Measurements from ENCODE around the gene FLOT1.
"Not testable (repeated sequence)": the region's sequence is repeated elsewhere in the genome, so short reads cannot be mapped to it uniquely, and the experiment has no call there.

Gene FLOT1

GRCh38 chr6:30747300-30747687 is 4.8 kb upstream of the FLOT1 start:
- DNase-seq (ENCODE audit: low read depth): no peak

- peak; percentile 51 for DNase-seq (ENCODE audit: low read depth)
These were observed 1.7 kb upstream of the FLOT1 start, which contains the start of gene IER3 for GRCh38 chr6:30744054-30744805. Gene IER3 (minus strand): TSS chr6:30744547. CDS start chr6:30744518, 29 bp downstream.

- no peak for DNase-seq (ENCODE audit: low read depth)
These were observed 889 bp upstream of the FLOT1 start for GRCh38 chr6:30743099-30744053.

- DNase-seq (ENCODE audit: low read depth): no peak
These were observed 635 bp downstream of the FLOT1 start for GRCh38 chr6:30741789-30742315.

GRCh38 chr6:30741063-30741779 is 1.3 kb downstream of the FLOT1 start:
- DNase-seq (ENCODE audit: low read depth): no peak

- DNase-seq (ENCODE audit: low read depth): no peak
These were observed 2.0 kb downstream of the FLOT1 start for GRCh38 chr6:30740540-30740870.

GRCh38 chr6:30738532-30738931 is 4.0 kb downstream of the FLOT1 start:
- no peak for DNase-seq (ENCODE audit: low read depth)

- no peak for DNase-seq (ENCODE audit: low read depth)
These were observed 6.7 kb downstream of the FLOT1 start for GRCh38 chr6:30735668-30736314.

GRCh38 chr6:30732237-30732943 is 10.1 kb downstream of the FLOT1 start:
- DNase-seq (ENCODE audit: low read depth): no peak

GRCh38 chr6:30730601-30731435 is 11.7 kb downstream of the FLOT1 start:
- DNase-seq (ENCODE audit: low read depth): peak; percentile 71

- DNase-seq (ENCODE audit: low read depth): no peak
These were observed 14.4 kb downstream of the FLOT1 start for GRCh38 chr6:30727920-30728553.

GRCh38 chr6:30726506-30727413 is 15.7 kb downstream of the FLOT1 start:
- DNase-seq (ENCODE audit: low read depth): no peak

- DNase-seq (ENCODE audit: low read depth): no peak
These were observed 16.6 kb downstream of the FLOT1 start for GRCh38 chr6:30725713-30726505.

- DNase-seq (ENCODE audit: low read depth): no peak
These were observed 17.4 kb downstream of the FLOT1 start for GRCh38 chr6:30724906-30725667.

GRCh38 chr6:30723843-30724741 is 18.4 kb downstream of the FLOT1 start:
- not testable (repeated sequence) for DNase-seq (ENCODE audit: low read depth)

Data from activated T-cell treated with anti-CD3 and anti-CD28 coated beads for 1 hour (primary cell).